NCI-H1048 (cell line): ENCODE data around the gene TOM1L2.

Experiments used
- DNase-seq: peaks from one replicate; lab custom pipeline; 2025; lab: John Stamatoyannopoulos, UW

Gene TOM1L2

DNA sequence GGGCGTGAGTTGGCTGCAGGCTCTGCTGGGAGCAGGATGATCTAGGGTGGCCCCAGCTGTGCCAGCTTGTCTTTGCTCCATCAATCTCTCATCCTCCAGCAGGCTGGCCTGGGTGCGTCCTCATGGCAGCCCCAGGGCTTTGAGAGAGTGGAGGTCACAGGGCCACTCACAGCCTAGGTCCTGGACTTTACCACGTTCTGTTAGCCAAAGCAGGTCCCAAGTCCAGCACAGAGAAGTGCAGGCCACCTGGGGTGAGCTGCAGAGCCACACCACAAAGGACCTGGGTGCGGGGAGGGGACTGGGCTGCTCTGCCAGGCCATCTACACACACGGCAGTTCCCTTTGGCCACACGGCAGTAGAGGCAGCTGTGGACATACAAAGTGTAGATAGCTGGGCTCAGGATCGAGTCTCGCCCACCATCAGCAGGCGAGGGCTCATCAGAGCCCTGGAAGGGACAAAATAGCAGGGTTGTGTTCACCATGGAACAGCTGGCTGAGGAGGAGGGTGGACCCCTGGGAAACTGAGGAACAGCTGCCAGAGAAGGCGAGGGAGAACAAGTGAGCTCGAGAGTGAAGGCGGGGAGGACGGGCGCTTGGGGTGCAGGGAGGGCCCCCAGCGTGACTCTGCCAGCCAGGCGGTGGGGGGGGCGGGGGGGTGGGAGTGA lies 165.5 kb downstream of the TOM1L2 start:
- DNase-seq = no peak

DNA sequence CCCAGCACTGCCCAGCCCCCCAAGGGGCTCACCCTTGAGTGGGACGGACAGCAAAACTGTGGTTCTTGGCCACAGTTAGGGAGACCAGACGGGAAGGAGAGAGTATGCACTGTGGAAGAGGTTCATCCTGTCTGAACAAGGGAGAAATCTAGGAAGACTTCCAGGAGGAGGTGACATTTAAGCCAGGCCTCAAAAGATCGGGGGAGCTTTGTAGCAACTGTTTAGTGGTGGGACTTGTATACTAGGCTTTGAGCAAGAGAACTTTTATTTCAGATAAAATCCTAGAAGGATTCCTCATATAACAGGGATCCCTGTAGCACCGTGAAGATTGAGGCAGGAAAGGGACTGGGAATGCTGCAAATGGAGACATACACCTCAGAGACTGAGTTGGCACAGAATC lies 166.2 kb downstream of the TOM1L2 start:
- no peak for DNase-seq

DNA sequence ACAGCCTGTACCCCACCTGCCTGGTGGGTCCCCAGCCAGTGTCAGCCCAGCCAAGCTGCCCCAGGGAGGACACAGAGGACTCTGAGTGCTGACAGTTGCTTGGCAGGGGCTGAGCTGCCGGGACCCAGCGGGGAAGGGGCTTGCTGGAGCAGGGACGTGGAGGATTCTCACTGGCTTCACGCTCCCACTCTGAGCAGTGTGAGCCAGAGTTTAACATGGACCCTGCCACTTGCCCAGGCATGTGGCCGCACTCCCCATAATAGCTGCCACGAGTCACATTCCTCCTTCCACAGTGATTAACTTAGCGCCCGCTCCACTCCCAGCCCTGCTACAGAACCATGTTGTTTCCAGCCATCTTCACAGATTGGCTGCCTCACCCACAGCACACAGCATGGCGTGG lies 166.6 kb downstream of the TOM1L2 start:
- no peak for DNase-seq

DNA sequence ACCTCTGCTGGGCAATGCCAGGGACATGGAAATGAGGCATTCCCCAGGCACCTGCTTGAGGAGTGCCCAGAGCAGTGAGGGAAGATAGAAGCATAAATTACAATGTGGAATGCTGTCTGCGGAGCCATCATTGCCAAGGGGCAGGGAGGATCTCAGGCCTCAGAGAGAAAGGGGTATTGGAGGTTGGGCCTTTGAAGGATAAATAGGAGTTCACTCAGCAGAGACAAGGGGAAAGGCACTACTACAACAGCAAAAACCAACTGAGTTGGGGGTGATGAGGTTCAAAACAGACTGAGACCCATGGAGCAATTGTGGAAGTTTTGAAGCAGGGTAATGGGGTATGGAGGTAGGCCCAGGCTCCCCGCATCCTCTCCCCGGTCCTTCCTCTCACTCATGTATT lies 168.2 kb downstream of the TOM1L2 start:
- no peak for DNase-seq

DNA sequence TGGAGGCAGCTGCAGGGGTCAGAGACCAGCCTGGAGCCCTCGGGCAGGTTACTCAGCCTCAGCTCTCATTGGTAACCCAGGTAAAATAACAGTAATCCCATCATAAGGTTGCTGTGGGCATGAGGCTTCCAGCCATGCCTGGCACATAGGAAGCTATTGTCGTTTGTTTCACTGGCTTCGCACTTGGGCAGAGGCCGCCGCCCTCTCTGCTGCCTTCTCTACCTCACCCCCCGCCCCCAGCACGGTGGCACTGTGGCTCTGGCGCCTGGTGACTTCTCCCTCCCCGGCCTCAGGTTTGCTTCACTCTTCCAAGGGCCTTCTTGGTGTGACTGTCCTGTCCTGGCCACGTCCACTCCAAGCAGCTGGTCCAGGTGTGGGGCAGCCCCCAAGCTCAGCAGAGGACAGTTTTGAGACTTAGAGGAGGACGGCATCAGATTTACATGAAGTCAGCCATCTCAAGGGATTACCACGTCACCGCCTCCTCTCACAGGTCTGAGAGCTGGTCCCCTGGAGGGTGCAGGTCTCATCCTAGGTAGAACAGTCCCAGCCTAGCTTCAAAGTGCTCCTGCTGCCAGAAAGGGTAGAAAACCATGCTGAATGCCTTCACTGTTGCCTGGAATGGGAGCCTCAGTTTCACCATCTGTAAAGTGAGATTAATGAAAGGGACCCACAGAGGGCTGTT lies 170.3 kb downstream of the TOM1L2 start:
- no peak for DNase-seq

DNA sequence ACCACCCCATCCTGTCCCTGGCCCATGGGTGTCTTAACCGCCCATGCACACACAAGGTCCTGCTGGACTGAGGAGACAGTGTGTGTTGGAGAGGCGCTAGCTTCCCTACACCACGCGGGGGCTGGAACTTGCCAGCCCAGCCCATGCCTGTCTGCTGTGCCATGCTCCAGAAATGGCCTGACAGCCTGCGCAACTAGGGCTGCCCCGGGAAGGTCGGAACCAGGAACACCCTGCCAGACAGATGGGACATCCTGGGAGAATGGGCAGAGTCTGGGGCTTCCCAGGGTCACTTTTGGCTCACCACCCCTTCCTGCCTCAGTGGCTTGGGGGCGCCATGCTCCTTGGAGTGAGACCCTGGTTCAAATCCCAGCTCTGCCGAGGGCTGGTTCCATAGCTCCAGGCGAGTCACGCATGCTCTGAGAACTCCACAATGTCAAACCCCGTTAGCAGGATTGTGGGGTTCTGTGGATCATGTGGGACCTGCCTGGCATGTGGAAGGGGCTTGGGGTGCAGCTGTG lies 171.6 kb downstream of the TOM1L2 start:
- DNase-seq = no peak

DNA sequence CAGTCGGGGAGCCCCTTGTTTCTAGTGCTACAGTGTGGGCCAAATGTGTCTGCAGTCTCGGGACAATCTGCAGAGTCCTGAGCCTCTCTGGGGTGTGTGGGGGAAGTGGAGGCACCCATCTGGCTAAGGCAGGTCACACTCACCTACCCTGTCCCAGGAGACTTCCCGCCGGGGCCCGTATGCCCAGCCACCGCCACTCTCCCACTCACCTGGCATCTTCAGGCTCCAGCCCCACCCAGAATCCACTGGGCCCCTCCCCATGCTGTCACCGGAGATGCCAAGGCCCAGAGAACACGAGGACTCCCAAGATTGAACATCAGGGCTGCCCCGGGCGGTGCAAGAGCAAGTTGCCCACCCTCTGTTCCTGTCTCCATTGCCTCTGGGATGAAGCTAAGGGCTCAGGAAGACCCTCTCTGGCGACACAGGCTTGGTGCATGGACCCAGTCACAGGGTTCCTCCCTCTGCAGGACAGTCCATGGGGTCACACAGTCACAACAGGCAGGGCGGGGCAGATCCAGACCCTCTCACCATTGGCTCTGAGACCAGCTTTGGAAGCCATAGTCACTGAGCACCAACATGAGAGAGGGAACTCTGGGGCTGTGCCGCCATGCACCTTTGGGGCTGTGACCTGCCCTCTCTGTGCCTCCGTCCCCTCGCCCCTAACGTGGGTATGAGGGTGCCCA lies 173.5 kb downstream of the TOM1L2 start:
- no peak for DNase-seq

DNA sequence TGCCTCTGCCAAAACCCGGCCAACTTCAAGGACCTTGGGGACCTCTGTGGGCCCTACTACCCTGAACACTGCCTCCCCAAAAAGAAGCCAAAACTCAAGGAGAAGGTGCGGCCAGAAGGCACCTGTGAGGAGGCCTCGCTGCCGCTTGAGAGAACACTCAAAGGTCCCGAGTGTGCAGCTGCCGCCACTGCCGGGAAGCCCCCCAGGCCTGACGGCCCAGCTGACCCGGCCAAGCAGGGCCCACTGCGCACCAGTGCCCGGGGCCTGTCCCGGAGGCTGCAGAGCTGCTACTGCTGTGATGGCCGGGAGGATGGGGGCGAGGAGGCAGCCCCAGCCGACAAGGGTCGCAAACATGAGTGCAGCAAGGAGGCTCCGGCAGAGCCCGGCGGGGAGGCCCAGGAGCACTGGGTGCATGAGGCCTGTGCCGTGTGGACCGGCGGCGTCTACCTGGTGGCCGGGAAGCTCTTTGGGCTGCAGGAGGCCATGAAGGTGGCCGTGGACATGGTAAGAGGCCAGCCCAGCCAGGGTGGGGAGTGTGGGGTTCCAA lies 174.1 kb downstream of the TOM1L2 start:
- DNase-seq = no peak

DNA sequence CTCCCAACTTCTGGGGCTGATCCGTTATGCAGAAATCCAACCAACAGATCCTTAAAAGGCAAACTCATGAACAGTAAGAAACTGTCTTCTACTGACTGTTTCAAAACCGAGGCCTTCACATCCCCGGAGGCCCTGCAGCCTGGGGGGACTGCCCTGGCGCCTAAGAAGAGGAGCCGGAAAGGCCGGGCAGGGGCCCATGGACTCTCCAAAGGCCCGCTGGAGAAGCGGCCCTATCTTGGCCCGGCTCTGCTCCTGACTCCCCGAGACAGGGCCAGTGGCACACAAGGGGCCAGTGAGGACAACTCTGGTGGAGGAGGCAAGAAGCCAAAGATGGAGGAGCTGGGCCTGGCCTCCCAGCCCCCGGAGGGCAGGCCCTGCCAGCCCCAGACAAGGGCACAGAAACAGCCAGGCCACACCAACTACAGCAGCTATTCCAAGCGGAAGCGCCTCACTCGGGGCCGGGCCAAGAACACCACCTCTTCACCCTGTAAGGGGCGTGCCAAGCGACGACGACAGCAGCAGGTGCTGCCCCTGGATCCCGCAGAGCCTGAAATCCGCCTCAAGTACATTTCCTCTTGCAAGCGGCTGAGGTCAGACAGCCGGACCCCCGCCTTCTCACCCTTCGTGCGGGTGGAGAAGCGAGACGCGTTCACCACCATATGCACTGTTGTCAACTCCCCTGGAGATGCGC lies 174.9 kb downstream of the TOM1L2 start:
- DNase-seq = no peak

DNA sequence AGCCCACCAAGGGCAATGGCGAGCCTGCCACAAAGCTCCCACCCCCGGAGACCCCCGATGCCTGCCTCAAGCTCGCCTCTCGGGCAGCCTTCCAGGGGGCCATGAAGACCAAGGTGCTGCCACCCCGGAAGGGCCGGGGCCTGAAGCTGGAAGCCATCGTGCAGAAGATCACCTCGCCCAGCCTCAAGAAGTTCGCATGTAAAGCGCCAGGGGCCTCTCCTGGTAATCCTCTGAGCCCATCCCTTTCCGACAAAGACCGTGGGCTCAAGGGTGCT lies 175.5 kb downstream of the TOM1L2 start:
- no peak for DNase-seq

DNA sequence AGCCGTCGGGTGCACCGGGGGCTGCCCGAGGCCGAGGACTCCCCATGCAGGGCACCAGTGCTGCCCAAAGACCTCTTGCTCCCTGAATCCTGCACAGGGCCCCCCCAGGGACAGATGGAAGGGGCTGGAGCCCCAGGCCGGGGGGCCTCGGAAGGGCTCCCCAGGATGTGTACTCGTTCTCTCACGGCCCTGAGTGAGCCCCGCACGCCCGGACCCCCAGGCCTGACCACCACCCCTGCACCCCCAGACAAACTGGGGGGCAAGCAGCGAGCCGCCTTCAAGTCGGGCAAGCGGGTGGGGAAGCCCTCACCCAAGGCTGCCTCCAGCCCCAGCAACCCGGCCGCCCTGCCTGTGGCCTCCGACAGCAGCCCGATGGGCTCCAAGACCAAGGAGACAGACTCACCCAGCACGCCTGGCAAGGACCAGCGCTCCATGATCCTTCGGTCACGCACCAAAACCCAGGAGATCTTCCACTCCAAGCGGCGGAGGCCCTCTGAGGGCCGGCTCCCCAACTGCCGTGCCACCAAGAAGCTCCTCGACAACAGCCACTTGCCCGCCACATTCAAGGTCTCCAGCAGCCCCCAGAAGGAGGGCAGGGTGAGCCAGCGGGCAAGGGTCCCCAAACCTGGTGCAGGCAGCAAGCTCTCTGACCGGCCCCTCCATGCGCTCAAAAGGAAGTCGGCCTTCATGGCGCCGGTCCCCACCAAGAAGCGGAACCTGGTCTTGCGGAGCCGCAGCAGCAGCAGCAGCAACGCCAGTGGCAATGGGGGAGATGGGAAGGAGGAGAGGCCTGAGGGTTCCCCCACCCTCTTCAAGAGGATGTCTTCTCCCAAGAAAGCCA lies 176.0 kb downstream of the TOM1L2 start:
- DNase-seq = no peak

DNA sequence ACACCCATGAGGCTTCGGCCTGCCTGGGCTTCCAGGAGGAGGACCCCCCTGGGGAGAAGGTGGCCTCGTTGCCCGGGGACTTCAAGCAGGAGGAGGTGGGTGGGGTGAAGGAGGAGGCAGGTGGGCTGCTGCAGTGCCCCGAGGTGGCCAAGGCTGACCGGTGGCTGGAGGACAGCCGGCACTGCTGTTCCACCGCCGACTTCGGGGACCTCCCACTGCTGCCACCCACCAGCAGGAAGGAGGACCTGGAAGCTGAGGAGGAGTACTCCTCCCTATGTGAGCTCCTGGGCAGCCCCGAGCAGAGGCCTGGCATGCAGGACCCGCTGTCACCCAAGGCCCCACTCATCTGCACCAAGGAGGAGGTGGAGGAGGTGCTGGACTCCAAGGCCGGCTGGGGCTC lies 176.9 kb downstream of the TOM1L2 start:
- no peak for DNase-seq

DNA sequence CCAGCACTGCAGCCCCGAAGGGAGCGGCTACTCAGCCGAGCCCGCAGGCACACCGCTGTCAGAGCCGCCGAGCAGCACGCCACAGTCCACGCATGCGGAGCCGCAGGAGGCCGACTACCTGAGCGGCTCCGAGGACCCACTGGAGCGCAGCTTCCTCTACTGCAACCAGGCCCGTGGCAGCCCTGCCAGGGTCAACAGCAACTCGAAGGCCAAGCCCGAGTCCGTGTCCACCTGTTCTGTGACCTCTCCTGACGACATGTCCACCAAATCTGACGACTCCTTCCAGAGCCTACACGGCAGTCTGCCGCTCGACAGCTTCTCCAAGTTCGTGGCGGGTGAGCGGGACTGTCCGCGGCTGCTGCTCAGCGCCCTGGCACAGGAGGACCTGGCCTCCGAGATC lies 177.8 kb downstream of the TOM1L2 start:
- no peak for DNase-seq
